H1 (cell line): ENCODE data around the gene LRRK1. TPM values are rescaled to one million over a fixed set of nuclear protein-coding genes. Genes with fewer than 3 reads are reported as not detected.

ENCODE experiments used
- CTCF ChIA-PET: fragments of 300-600 bp; sonication (Branson Sonifier 250); formaldehyde crosslinking; loops from one replicate; lab custom pipeline; 2021; ENCODE audit not compliant: partially characterized antibody; lab: Charles Lee
- POLR2A ChIA-PET: fragments of 300-600 bp; sonication (Branson Sonifier 250); formaldehyde crosslinking; loops from one replicate; lab custom pipeline; 2021; ENCODE audit warnings: inconsistent platforms; ENCODE audit not compliant: partially characterized antibody; lab: Charles Lee
- DNase-seq, 2 experiments: peaks; one replicate each; pipeline versions ENCODE4 v3.0.0 to v3.0.0-alpha.2; 2010 to 2022; ENCODE audit warnings: low spot score in 2 of 2, low read depth in 1 of 2, mixed read lengths in 1 of 2
- FAIRE-seq: peaks from 2 replicates; lab custom pipeline; 2011; peaks lifted over from hg19 to GRCh38; lab: Jason Lieb, UNC
- H2AFZ ChIP-seq: 2 replicates; pipeline ENCODE4 v1.8.1; 2012; ENCODE audit warnings: low read length, inconsistent platforms
- H2AK5ac ChIP-seq: 2 replicates; pipeline ENCODE4 v1.6.1; 2013; ENCODE audit warnings: low read depth, low read length
- H2BK120ac ChIP-seq: replicated peaks from 2 replicates; pipeline ENCODE3; 2013; ENCODE audit warnings: low read depth, low read length, inconsistent platforms
- H2BK12ac ChIP-seq: 2 replicates; pipeline ENCODE4 v1.6.1; 2013; ENCODE audit warnings: low read depth, low read length
- H2BK15ac ChIP-seq: 2 replicates; pipeline ENCODE4 v1.6.1; 2013; ENCODE audit warnings: low read length
- H2BK20ac ChIP-seq: 2 replicates; pipeline ENCODE4 v1.6.1; 2013; ENCODE audit warnings: low read length
- H2BK5ac ChIP-seq: 2 replicates; pipeline ENCODE4 v1.6.1; 2013; ENCODE audit warnings: low read depth, low read length
- H3K14ac ChIP-seq: 2 replicates; pipeline ENCODE4 v1.6.1; 2013; ENCODE audit warnings: inconsistent platforms; ENCODE audit not compliant: insufficient read length
- H3K18ac ChIP-seq: 2 replicates; pipeline ENCODE4 v1.6.1; 2013; ENCODE audit warnings: low read length; ENCODE audit errors: extremely low read depth
- H3K23ac ChIP-seq: 2 replicates; pipeline ENCODE4 v1.6.1; 2013; ENCODE audit warnings: inconsistent platforms; ENCODE audit not compliant: insufficient read length
- H3K23me2 ChIP-seq: 2 replicates; pipeline ENCODE4 v1.6.1; 2013; ENCODE audit warnings: low read depth, low read length
- H3K27ac ChIP-seq: 2 replicates; pipeline ENCODE4 v1.6.1; 2011; ENCODE audit warnings: low read depth, low read length, inconsistent platforms
- H3K27me3 ChIP-seq, 4 experiments: replicated peaks in 1 of 4; 1 replicate in 1 of 4; 2 replicates in 3 of 4; pipeline versions ENCODE4 v1.6.1 to v1.8.1; 2011 to 2013; ENCODE audit warnings: low read length in 3 of 4, mild to moderate bottlenecking in 3 of 4, inconsistent platforms in 2 of 4, mixed read lengths in 2 of 4, moderate library complexity in 1 of 4; ENCODE audit not compliant: control insufficient read depth in 3 of 4, insufficient read depth in 3 of 4; ENCODE audit errors: extremely low read depth in 1 of 4
- H3K36me3 ChIP-seq, 4 experiments: 2 replicates each; pipeline versions ENCODE4 v1.6.1 to v1.8.1; 2011 to 2013; ENCODE audit warnings: mild to moderate bottlenecking in 4 of 4, low read length in 3 of 4, moderate library complexity in 2 of 4, control low read depth in 1 of 4, inconsistent platforms in 1 of 4; ENCODE audit not compliant: insufficient read depth in 4 of 4, control insufficient read depth in 2 of 4
- H3K4ac ChIP-seq: replicated peaks from 2 replicates; pipeline ENCODE3; 2013; ENCODE audit warnings: low read length, low read depth, mixed read lengths, inconsistent platforms; ENCODE audit not compliant: insufficient read length
- H3K4me1 ChIP-seq, 4 experiments: replicated peaks in 1 of 4; 1 replicate in 1 of 4; 2 replicates in 3 of 4; pipeline versions ENCODE4 v1.6.1 to v1.8.1; 2011 to 2013; ENCODE audit warnings: low read length in 3 of 4, inconsistent platforms in 2 of 4, mixed read lengths in 1 of 4; ENCODE audit not compliant: insufficient read depth in 4 of 4, control insufficient read depth in 3 of 4
- H3K4me2 ChIP-seq, 2 experiments: 2 replicates each; pipeline versions ENCODE4 v1.6.1 to v1.8.1; 2011 to 2013; ENCODE audit warnings: low read depth in 2 of 2, low read length in 2 of 2, control low read depth in 1 of 2, inconsistent platforms in 1 of 2, mild to moderate bottlenecking in 1 of 2; ENCODE audit not compliant: insufficient read depth in 1 of 2
- H3K4me3 ChIP-seq, 4 experiments: fragments of 200-600, 300-600 bp in 1 of 4; sonication (generic), shearing (Covaris generic), sonication (Bioruptor Twin) in 1 of 4; 2 replicates each; pipeline versions ENCODE4 v1.5.1 to v1.8.1; 2011 to 2016; ENCODE audit warnings: low read length in 4 of 4, low read depth in 3 of 4, control low read depth in 2 of 4, inconsistent platforms in 2 of 4, mild to moderate bottlenecking in 2 of 4, mixed read lengths in 1 of 4, moderate library complexity in 1 of 4; ENCODE audit not compliant: insufficient read depth in 2 of 4; ENCODE audit errors: extremely low read depth in 1 of 4
- H3K56ac ChIP-seq: replicated peaks from 2 replicates; pipeline ENCODE3; 2013; ENCODE audit warnings: low read depth, mild to moderate bottlenecking, mixed read lengths, low read length, inconsistent platforms; ENCODE audit not compliant: insufficient read length
- H3K79me1 ChIP-seq: 2 replicates; pipeline ENCODE4 v1.6.1; 2013; ENCODE audit warnings: low read depth, low read length, control low read depth
- H3K79me2 ChIP-seq, 2 experiments: 2 replicates each; pipeline versions ENCODE4 v1.6.1 to v1.8.1; 2012 to 2013; ENCODE audit warnings: low read length in 2 of 2, mild to moderate bottlenecking in 2 of 2, inconsistent platforms in 1 of 2; ENCODE audit not compliant: insufficient read depth in 2 of 2, control insufficient read depth in 1 of 2
- H3K9ac ChIP-seq, 4 experiments: replicated peaks in 1 of 4; 1 replicate in 1 of 4; 2 replicates in 3 of 4; pipeline versions ENCODE4 v1.6.1 to v1.8.1; 2011 to 2013; ENCODE audit warnings: low read depth in 3 of 4, low read length in 3 of 4, control low read depth in 2 of 4, mild to moderate bottlenecking in 2 of 4, moderate library complexity in 2 of 4, inconsistent platforms in 1 of 4; ENCODE audit errors: extremely low read depth in 1 of 4
- H3K9me3 ChIP-seq, 2 experiments: 2 replicates each; pipeline versions ENCODE4 v1.6.1 to v1.8.1; 2012 to 2013; ENCODE audit warnings: mild to moderate bottlenecking in 2 of 2, moderate library complexity in 2 of 2, control low read depth in 1 of 2, inconsistent platforms in 1 of 2, low read depth in 1 of 2, low read length in 1 of 2, mixed read lengths in 1 of 2; ENCODE audit not compliant: insufficient read depth in 2 of 2
- H4K20me1 ChIP-seq, 2 experiments: replicated peaks in 1 of 2; 2 replicates each; pipeline versions ENCODE3 to v1.8.1; 2011 to 2013; ENCODE audit warnings: inconsistent platforms in 2 of 2, low read length in 2 of 2, mild to moderate bottlenecking in 1 of 2; ENCODE audit not compliant: insufficient read depth in 2 of 2, control insufficient read depth in 1 of 2
- H4K5ac ChIP-seq: 2 replicates; pipeline ENCODE4 v1.6.1; 2013; ENCODE audit warnings: low read length, low read depth, mixed read lengths, inconsistent platforms; ENCODE audit not compliant: insufficient read length
- H4K8ac ChIP-seq: 2 replicates; pipeline ENCODE4 v1.8.0; 2013; ENCODE audit warnings: mild to moderate bottlenecking, moderate library complexity, low read length, inconsistent platforms; ENCODE audit not compliant: insufficient read depth; ENCODE audit errors: extremely low read depth
- H4K91ac ChIP-seq: replicated peaks from 2 replicates; pipeline ENCODE3; 2013; ENCODE audit warnings: low read length, mixed read lengths, inconsistent platforms; ENCODE audit not compliant: insufficient read length
- ASH2L ChIP-seq: fragments of 200-600, 300-600 bp; sonication (generic); IDR thresholded peaks from one replicate; pipeline ENCODE4 v1.7.1; 2017; ENCODE audit warnings: low read length
- BACH1 ChIP-seq: IDR thresholded peaks from 2 replicates; pipeline ENCODE4 v1.6.1; 2012; ENCODE audit warnings: low read length, improper control_type of control experiment
- EP300 ChIP-seq, 2 experiments: IDR thresholded peaks; 1 replicate in 1 of 2; 2 replicates in 1 of 2; pipeline ENCODE4 v1.6.1; 2011 to 2012; ENCODE audit warnings: low read depth in 2 of 2, low read length in 2 of 2, mild to moderate bottlenecking in 2 of 2, borderline replicate concordance in 1 of 2, inconsistent platforms in 1 of 2, moderate library complexity in 1 of 2
- HDAC2 ChIP-seq, 2 experiments: fragments of 300-600 bp in 1 of 2; sonication (generic) in 1 of 2; IDR thresholded peaks; 2 replicates each; pipeline ENCODE4 v1.6.1; 2011 to 2012; ENCODE audit warnings: low read depth in 2 of 2, low read length in 2 of 2, mild to moderate bottlenecking in 2 of 2, moderate library complexity in 2 of 2, borderline replicate concordance in 1 of 2, inconsistent platforms in 1 of 2
- HDAC6 ChIP-seq: IDR thresholded peaks from one replicate; pipeline ENCODE4 v1.7.1; 2012; ENCODE audit warnings: low read depth, mild to moderate bottlenecking, inconsistent platforms, low read length, moderate library complexity
- NANOG ChIP-seq: IDR thresholded peaks from 2 replicates; pipeline ENCODE4 v1.6.1; 2011; ENCODE audit warnings: low read length, low read depth, mild to moderate bottlenecking, inconsistent platforms; ENCODE audit not compliant: insufficient read depth, poor library complexity, severe bottlenecking
- WGBS, 2 experiments: shearing (Covaris generic) in 1 of 2; methylation state at CpG; one replicate each; pipeline versions ENCODE4 v1.1.6 to v1.1.7; 2013 to 2015; ENCODE audit warnings: low lambda C conversion rate in 2 of 2, mixed read lengths in 2 of 2, inconsistent platforms in 1 of 2, low coverage in 1 of 2, missing lambda C conversion rate in 1 of 2; ENCODE audit not compliant: insufficient replicate concordance in 2 of 2, insufficient coverage in 1 of 2, insufficient read length in 1 of 2; ENCODE audit errors: extremely low coverage in 1 of 2, missing lambda C conversion rate in 1 of 2; 5-methylcytosine and 5-hydroxymethylcytosine counted together
- polyA plus RNA-seq, 7 experiments: library from polyadenylated mRNA; depleted of rRNA in 3 of 7; stranded (reverse) in 5 of 7; unstranded in 2 of 7; fragments of >200 nt in 5 of 7; fragments of 200-250 nt in 2 of 7; gene quantifications; 1 replicate in 5 of 7; 2 replicates in 1 of 7; 4 replicates in 1 of 7; pipeline versions ENCODE4 v1.2.1 to v1.2.3, GENCODE V29; 2011 to 2013; ENCODE audit warnings: missing spikeins in 2 of 7, mixed read lengths in 2 of 7
- total RNA-seq: library from RNA; stranded (reverse); fragmentation: NEBNext Ultra II Directional; extraction: Animal tissue kit (Norgen Biotek cat#: 25700); gene quantifications from 2 replicates; pipeline ENCODE4 v1.2.1, GENCODE V29; 2021
- TF ChIP-seq, protein P1 (sequence below): IDR thresholded peaks from 2 replicates; pipeline ENCODE4 v1.6.1; 2011; ENCODE audit warnings: low read depth, mild to moderate bottlenecking, low read length; ENCODE audit not compliant: insufficient read depth

LRRK1 gene
- total and polyA plus RNA-seq, 2 of the 8 experiments (the other 6 are each of a cell fraction or from before 2014, with no cell fraction given) = 1.2 to 3.6 TPM

DNA sequence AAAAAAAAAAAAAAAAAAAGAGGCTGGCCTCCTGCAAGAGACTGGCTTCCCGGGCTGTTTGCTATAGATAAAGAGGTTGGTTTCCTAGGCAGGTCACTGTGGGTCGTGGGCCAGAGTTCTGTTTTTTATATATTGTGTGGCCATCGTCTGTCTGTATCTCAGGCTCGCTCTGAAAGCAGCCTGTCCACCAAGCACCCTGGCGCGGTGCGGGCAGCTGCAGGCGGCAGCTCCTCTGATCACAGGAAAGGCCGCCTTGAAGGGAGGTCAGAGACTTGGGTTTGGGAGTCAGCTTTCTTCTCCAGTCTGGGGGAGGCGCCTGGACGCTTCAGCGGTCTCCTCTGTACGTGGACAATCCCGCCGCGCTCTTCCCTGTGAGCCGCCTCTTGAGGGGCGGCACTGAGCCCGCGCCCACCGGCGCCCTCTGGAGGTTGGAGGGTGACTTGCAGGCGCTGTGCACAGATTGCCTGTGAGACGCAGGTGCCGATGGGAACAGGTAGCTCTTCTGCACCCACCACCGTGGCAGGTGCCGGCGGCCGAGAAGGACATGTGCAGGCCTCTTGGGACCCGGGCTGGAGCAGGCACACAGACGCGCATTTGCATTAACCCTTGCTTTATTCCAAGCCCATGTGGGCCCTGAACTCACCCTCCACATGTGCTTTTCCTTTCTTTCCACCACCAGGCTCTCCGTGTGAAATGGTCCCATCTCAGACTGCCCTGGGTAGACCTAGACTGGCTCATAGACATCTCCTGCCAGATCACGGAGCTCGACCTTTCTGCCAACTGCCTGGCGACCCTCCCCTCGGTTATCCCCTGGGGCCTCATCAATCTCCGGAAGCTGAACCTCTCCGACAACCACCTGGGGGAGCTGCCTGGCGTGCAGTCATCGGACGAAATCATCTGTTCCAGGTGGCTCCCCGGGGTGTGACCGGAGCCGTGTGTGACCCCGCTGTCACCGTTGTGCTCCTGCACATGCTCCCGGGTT is 89.3 kb downstream of the LRRK1 start:
- Histone ChIP-seq H3K9ac (no peak overlapping the region; a peak in 1 of 7 replicates), H2BK15ac (peak overlapping the region; percentile 81; the same call in 1 of the 2 replicates), H3K4ac (no peak overlapping the region), H3K4me3 (peak overlapping the region; percentile 32 to 61 (median 54)), H3K4me2 (peak overlapping the region; percentile 7 to 84; a peak in 3 of 4 replicates), H3K36me3 (no peaks in the 10 kb centered on the region), H4K20me1 (no peaks in the 10 kb centered on the region), H3K79me1 (no peaks in the 10 kb centered on the region), H2BK5ac (no peak overlapping the region; the same call in 1 of the 2 replicates), H3K79me2 (no peaks in the 10 kb centered on the region), H3K27me3 (peaks cover 0 to 6% (median 0%) of the 10 kb centered on the region in 4 experiments; a peak in 3 of 7 replicates), H3K4me1 (peaks cover 0 to 4% (median 0%) of the 10 kb centered on the region in 4 experiments; a peak in 2 of 7 replicates), H4K91ac (peak overlapping the region; percentile 34), H3K23ac (no peak overlapping the region), H2BK12ac (peak overlapping the region; percentile 7; the same call in 1 of the 2 replicates), H2AFZ (peak overlapping the region; percentile 71; the same call in 1 of the 2 replicates), H2BK20ac (0 out of 2 replicates have a peak overlapping the region, but pooled peaks have one; percentile 13), H3K56ac (no peak overlapping the region), H4K8ac (peak overlapping the region; percentile 2; the same call in 1 of the 2 replicates), H3K27ac (no peak overlapping the region), H3K9me3 (peaks cover 9 to 10% of the 10 kb centered on the region in 2 experiments; a peak in 3 of 4 replicates), H2BK120ac (no peak overlapping the region), H3K18ac (0 out of 2 replicates have a peak overlapping the region, but pooled peaks have one; percentile 81), H3K23me2 (no peaks in the 10 kb centered on the region), H3K14ac (no peak overlapping the region), H2AK5ac (no peak overlapping the region), H4K5ac (no peak overlapping the region)
- ChIA-PET CTCF (interaction anchor here (0.5 to 22.3 kb wide), 122 partner anchors 8 to 663 kb away, joined by 3 to 405 read pairs (median 4); partner anchors contain the start of genes ALDH1A3, CHSY1 and LRRK1), POLR2A (interaction anchor here (1.1 to 2.3 kb wide), 2 partner anchors 73 to 90 kb away, joined by 3 to 12 read pairs; partner anchors contain the start of gene LRRK1)
- DNase-seq (peak; percentile 61 to 99), FAIRE-seq (no peak)
- 40% methylated on average over 46 of the region's 48 CpGs; no CpG with 5 or more reads in 1 of the 2 experiments for WGBS, 2 experiments
- TF ChIP-seq NANOG = no peak
- peak; percentile 31 for TF ChIP-seq ASH2L
- no peak for TF ChIP-seq HDAC6
- TF ChIP-seq EP300 (IDR thresholded peaks at IDR 0.05; ENCODE audit: borderline replicate concordance in 1 of 2, low read depth in 2 of 2, low read length in 2 of 2) = no peak
- 0 out of 4 replicates have a peak, but pooled peaks of 1 of the 2 experiments have one; percentile 5 for TF ChIP-seq HDAC2 (IDR thresholded peaks at IDR 0.05; ENCODE audit: borderline replicate concordance in 1 of 2, low read depth in 2 of 2, low read length in 2 of 2)
- TF ChIP-seq, protein P1, sequence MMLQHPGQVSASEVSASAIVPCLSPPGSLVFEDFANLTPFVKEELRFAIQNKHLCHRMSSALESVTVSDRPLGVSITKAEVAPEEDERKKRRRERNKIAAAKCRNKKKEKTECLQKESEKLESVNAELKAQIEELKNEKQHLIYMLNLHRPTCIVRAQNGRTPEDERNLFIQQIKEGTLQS = no peak
- TF ChIP-seq BACH1 = peak; percentile 39; the same call in 1 of the 2 replicates
